GM21526 (cell line): Measurements from ENCODE around the gene DNAL4.

ENCODE experiments used
- ATAC-seq: cut with Tn5 transposase; IDR thresholded peaks from one replicate; pipeline ENCODE4 v1.9.1; 2021; ENCODE audit warnings: moderate library complexity; ENCODE audit not compliant: unreplicated experiment, low FRiP score

The DNAL4 gene

DNA sequence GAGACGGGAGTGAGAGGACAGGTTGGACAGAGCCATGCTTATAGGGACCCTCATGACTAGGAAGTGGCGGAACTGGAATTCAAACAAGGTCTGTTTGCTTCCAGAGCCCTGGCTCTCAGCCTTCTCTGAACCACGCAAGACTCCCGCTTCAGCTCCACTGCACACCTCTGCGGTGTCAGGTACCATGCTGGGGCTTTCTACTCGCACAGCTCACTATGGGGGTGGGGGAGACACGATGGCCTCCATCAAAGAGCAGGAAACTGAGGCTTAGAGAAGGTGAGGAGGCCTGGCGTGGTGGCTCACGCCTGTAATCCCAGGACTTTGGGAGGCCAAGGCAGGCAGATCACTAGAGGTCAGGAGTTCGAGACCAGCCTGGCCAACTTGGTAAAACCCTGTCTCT lies 52.4 kb downstream of the DNAL4 start:
- no peak for ATAC-seq

DNA sequence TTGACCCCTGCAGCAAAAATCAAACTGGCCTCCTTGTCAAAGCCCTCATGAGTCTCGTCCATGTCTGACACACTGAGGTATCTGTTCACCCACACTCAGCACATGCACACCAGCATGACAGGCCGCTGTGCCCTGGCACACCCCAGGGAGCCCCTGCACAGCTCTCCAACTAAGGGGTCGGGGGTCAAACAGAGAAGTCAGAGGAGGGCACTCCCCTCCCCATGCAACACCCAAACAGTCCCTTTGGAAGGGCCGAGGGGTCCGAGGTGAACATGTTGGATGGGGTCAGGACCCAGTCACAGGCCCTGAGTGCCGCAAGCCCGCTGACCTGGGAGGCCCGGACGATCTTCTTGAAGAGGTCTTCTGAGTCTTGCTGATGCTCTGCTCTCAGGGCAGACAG lies 52.8 kb downstream of the DNAL4 start:
- ATAC-seq: no peak

GRCh38 chr22:38740754-38741153 lies 53.2 kb downstream of the DNAL4 start:
- no peak for ATAC-seq

DNA sequence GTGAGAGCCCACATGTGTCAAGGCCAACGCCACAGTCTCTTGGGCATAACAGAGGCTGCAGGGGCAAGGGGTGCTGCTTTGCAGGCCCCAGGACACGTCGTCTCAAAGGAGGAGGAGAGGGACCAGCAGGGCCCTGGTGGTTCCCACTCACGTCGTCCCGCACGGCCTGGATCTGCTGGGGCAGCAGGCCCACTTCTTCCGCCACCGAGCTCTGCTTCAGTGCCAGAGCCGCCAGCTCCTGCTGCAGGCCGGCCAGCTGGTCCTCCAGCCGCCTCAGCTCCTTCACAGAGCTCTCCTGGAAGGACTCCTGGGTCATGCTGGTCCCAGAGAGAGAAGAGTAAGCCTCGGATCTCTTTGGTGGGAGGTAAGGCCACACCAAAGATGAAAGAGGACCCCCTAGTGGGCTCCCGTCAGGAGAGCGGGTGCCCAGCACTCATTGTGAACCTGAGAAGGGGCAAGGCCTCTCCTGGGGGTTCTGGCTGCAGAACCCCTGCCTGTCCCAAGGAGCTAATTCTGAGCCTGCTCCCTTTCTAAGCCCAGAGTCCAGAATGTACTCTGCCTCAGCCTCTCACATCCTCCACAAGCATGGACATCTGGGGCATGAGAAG lies 53.7 kb downstream of the DNAL4 start:
- no peak for ATAC-seq

GRCh38 chr22:38739300-38740055 lies 54.5 kb downstream of the DNAL4 start:
- ATAC-seq: no peak

- no peak for ATAC-seq
Measured at GRCh38 chr22:38738475-38739070, 55.4 kb downstream of the DNAL4 start.

GRCh38 chr22:38737302-38738060 lies 56.5 kb downstream of the DNAL4 start:
- ATAC-seq: no peak

DNA sequence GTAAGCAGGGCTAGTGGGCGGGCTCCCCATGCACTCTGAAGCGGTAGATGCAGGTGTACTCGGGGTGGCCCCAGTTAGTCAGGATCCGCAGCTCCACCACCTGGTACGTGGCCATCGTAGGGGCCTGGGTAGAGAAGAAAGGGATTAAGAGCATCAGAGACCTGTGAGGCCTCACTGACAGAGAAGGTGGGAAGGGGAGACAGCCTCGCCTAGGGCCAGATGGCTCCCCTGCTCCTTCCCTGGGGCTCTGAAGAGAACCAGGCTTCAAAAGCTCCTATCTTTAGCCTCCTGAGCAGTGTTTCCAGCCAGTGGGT lies 57.7 kb downstream of the DNAL4 start:
- ATAC-seq: no peak

DNA sequence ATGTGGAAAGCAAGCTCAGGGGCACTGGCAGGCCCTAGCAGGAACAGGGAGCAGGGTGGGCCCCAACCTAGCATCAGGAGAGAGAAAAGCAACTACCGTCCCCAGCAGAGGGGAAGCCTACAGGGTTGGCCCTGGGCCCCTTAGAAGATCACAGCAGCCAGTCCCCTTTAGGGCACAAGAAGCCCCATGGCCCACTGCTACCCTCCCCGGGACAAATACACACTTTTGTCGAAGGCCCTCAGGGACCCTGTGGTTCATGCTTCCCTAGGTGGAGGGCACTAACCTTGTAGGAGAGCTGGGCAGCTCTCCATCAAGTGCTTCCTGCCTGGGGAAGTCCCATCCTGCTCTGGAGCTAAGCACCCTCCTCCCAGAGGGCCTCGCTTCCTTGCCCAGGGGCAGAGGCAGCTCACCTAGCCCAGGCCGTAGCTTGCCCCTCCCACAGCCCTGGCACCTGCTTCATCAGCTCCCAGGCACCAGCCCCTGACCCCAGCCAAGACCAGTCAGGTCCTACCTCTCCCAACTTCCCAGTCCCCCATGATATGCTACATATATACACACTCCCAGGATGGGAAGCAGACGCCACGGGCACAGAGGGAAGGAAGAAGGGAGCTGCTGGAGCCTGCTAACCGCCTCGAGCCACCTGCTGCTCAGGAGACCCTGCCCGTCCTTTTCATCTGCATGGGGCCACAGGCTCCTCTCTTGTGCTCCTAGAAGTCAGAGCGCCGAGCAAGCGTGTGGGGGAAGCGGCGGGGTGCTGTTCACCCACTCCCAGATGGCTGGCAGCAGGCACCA lies 58.3 kb downstream of the DNAL4 start:
- no peak for ATAC-seq

GRCh38 chr22:38735126-38735464 lies 58.8 kb downstream of the DNAL4 start:
- ATAC-seq: no peak

DNA sequence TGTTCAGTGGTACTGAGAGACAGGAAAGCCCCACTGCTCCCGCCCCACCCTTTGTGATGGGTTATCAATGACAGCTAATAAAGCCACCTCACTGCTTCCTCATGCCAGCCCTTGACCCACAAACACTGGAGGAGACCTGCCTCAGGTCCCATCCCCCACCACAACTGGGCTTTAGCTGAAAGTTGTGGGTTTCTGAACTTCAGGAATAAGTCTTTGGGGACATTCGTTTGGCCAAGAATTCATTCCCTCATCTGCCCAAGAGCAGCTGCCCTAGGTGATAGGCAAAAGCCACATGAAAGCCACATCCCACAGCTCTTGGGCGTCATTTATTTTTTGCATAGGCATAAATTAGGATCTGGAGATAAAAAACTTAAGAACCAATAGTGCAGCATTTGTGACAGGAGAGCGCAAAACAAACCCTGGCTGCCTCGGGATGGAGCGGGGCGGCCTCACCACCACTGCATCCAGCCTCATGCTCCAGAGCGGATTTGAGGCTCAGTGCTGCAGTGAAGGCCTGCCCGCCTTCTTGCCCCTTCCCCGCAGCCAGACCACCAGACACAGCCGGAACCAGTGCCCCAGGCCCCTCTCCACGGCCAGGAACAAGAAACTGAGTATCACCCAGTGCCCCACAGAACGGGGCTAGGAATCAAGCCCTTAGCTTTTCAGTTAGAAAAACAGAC lies 59.4 kb downstream of the DNAL4 start:
- no peak for ATAC-seq

GRCh38 chr22:38733724-38734381 lies 60.1 kb downstream of the DNAL4 start:
- no peak for ATAC-seq

DNA sequence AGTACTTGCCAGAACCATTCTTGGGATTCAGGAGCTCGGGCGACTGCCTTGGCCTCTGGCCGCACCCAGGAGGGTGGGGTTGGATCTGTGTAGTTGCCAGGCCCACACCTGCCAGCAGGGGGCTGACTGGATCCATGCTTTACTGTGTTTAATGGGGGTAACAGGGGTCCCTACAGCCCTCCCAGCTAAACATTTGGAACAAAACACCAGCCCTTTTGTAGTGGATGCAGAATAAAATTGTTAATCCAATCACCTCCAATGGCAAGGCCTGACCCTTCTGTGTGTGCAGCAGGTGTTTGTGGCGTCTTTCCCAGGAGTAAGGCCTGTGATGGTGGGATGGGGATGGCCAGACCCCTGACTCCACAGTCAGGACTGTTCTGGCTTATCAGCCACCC lies 60.6 kb downstream of the DNAL4 start:
- no peak for ATAC-seq

- no peak for ATAC-seq
Measured at GRCh38 chr22:38732251-38732815, 61.6 kb downstream of the DNAL4 start.

- ATAC-seq: no peak
Measured at GRCh38 chr22:38731703-38732161, 62.2 kb downstream of the DNAL4 start.

- no peak for ATAC-seq
Measured at GRCh38 chr22:38730411-38730871, 63.5 kb downstream of the DNAL4 start.

DNA sequence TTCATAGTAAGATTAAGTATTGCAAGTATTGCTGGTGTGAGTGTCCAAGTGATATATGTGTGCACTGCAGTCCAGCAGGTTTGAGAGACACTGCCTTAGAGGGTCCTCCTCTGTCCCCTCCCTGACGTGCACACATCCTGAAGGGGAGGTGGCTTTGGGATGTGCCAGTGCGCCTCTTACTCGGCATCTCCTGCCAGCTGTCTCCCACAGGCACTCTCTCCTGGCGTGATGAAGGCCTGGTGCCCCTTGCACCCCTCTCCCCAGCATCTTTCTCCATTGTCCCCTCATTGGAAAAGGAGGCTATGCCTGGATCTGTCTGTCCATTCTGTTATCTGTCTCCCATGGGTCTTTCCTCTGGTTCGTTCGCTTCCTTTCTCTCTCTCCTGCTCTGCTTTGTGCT lies 64.0 kb downstream of the DNAL4 start:
- no peak for ATAC-seq

- ATAC-seq: no peak
Measured at GRCh38 chr22:38728871-38729796, 64.8 kb downstream of the DNAL4 start.
